ENCODE measurements around the gene ABI1. TPM values are rescaled to one million over a fixed set of nuclear protein-coding genes. Genes with fewer than 3 reads are reported as not detected.
"Not testable (repeated sequence)": the region's sequence is repeated elsewhere in the genome, so short reads cannot be mapped to it uniquely, and the experiment has no call there.

ABI1 gene
- total RNA-seq, 2 experiments from 2014 or later: 34.0 to 35.1 TPM

DNA sequence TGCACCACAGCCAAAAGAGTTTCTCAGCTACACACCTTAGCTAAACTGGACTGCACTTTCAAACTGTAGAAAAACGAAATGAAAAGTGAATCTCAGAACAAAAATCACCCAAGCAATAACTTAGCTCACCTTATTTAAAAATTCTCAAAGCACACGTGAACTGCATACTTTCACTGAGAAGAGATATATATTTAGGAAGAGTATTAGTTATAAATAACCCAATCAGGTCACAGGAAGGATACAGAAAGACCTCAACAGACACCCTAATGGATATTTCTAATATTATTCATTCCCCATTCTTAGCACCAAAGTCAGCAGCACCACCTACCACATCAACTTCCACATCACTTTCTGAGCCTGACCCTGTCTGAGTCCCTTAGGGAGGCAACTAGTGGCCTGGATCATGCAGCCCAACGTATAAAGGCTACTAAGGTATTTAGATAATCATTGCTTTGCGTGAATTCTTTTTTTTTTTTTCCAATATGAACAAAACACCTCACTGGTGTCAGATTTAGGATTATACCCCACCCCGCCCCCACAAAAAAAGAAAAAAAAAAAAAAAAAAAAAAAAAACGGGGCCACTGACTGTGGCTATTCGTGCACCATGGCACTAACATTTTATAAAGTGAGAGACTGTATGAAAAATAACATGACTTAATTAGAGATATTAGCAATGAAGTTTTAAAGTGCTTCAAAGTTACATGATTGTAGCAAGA is 2.6 kb downstream of the ABI1 start:
- CTCF ChIA-PET: no interaction called here
- POLR2A ChIA-PET: interaction anchor here (0.6 kb wide), 1 partner anchor 100 kb away, joined by 4 read pairs; no protein-coding TSS in a partner anchor

DNA sequence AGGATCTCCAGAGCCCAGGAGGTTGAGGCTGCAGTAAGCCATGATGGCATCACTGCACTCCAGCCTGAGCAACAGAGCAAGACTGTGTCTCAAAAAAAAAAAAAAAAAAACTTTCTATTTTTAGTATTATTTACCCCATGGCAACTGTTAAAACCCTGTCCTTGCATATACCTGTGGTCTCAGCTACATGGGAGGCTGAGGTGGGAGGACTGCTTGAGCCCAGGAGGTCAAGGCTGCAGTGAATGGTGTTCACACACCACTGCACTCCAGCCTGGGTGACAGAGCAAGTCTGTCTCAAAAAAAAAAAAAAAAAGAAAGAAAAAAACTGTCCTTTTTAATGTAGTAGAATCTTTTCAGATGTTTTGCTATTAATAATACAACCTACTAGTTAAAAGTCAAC is 3.2 kb downstream of the ABI1 start:
- POLR2A ChIA-PET: interaction anchor here (0.6 kb wide), 1 partner anchor 99 kb away, joined by 4 read pairs; no protein-coding TSS in a partner anchor
- CTCF ChIA-PET: not testable (repeated sequence)

DNA sequence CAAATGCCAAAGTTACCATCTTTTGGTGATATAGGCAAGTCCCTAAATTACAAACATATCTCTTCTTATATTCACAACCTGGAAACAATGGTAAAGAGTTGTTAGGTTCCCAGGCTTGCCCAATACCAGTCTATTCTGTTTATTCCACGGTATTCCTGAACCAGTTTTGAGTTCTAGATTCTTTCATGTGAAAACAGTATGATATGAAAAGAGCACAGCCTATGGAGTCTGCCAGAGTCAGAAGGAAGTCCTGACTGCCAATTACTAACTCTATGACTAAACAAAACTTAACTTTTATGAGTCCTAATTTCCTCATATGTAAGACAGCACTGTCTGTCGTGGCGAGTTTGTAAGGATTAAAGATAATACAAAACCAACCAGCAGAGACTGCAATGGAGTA is 5.6 kb downstream of the ABI1 start:
- ChIA-PET POLR2A (no interaction called here), CTCF (interaction anchor here (0.6 kb wide), 1 partner anchor 129 kb away, joined by 3 read pairs; no protein-coding TSS in a partner anchor)

DNA sequence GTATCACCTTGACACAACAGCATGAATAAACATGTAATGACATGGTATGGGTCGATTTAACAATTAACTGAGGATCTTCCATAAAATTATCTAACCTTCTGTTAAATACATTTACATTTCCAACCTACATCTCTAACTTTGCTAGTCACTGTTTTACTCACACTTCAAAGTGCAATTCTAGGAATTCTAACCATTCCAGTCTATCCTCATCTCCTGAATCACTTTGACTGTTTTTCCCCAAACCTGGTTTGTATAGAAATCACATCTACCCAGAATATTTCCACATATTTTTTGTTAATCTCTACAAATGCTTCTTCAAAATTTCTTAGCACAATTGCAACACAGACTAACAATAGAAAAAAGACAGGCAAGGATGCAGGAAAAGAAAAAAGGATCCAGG is 6.2 kb downstream of the ABI1 start:
- CTCF ChIA-PET: no interaction called here

DNA sequence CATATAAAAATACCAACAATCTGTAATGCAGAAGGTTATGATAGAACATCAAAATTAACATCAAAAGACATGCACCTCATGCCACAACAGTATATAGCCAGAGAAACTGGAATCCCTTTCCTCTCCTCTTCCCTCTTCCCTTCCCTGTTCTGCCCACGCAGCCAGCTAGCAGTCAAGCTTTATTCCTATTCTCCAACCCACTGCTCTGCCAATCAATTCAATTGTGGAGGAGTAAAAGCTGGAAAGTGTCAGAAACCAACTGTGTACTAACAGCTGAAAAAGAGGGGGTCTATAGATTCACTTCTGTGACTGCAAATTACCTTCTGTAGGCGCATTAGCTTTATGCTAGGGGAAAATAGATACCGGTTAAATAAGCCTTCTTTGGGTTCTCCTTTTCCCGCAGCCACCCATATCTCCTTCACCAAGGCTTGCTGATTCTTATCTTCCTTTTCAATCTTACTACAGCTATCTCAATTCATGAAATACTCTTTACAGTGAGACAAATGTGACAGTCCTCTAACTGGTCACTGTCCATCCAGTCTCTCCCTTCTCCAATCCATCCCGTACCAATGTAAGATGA is 16.3 kb downstream of the ABI1 start:
- ChIA-PET CTCF (no interaction called here), POLR2A (no interaction called here)

More for the DNA sequence above, 6.2 kb downstream of the ABI1 start:
- POLR2A ChIA-PET: no interaction called here

DNA sequence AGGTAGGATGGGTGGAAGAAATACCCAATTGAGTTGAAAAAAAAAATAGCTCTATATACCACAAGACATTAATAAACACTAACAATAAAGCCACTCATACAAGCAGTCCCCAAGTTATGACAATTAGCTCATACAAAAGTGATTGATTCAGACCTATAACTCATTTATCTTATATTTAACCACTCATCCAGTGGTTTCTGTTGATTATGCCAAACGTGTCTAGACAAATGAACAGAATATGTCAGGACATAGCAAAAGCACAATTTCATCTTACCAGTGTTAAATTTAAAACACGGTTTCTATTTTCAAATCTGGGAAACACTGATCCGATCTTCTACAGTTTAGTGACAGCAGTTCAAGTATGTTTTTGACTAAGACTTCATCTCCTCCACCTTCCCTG is 17.0 kb downstream of the ABI1 start:
- POLR2A ChIA-PET: no interaction called here
- CTCF ChIA-PET: interaction anchor here (1.0 kb wide), 1 partner anchor 54 kb away, joined by 3 read pairs; no protein-coding TSS in a partner anchor

DNA sequence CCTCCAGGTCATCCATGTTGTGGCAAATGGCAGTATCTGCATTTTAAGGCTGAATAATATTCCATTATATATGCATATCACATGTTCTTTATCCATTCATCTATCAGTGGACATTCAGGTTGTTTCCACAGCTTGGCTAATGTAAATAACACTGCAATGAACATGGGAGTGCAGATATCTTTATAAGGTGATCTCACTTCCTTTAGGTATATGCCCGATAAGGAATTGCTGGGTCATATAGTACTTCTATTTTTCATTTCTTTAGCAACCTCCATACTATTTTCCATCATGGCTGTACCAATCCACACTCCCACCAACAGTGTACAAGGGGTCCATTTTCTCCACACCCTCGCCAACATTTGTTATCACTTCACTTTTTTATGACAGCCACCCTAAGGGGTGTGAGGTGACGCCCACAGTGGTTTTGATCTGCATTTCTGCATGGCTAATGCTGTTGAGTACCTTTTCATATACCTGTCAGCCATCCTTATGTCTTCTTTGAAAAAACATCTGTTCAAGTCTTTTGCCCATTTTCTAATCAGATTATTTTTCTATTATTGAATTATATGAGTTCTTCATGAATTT is 18.9 kb downstream of the ABI1 start:
- ChIA-PET POLR2A (interaction anchor here (0.5 kb wide), 1 partner anchor 36 kb away, joined by 4 read pairs; no protein-coding TSS in a partner anchor), CTCF (interaction anchor here (0.9 kb wide), 1 partner anchor 116 kb away, joined by 3 read pairs; no protein-coding TSS in a partner anchor)

DNA sequence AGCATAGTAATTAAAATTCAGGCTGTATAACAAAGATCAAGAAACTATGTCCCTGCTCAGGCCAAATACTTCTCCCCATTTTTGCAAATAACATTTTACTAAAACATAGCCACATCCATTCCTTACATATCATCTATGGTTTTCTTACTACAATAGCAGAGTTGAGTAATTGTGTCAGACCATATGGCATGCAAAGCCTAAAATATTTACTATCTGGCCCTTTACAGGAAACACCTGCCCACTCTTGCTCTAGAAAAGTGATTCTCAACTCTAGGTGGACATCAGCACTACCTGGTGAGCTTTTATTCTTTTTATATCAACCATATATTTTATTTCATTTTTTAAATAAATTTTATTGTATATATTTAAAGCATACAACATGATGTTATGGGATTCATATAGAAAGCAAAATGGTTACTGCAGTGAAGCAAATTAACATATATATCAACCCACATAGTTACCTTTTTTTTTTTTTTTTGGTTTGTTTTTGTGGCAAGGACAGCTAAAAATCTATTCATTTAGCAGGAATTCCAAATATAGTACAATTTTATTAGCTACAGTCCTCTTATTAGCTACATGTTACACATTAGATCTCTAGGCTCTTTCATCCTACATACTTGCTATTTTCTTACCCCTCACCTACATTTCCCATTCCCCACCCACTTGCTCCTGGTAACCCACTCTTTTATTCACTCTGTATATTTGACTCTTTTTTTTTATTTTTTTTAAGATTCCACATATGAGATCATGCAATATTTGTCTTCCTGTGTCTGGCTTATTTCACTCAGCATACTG is 19.6 kb downstream of the ABI1 start:
- CTCF ChIA-PET: interaction anchor here (0.9 kb wide), 1 partner anchor 115 kb away, joined by 3 read pairs; no protein-coding TSS in a partner anchor
- POLR2A ChIA-PET: interaction anchor here (0.5 kb wide), 1 partner anchor 35 kb away, joined by 4 read pairs; no protein-coding TSS in a partner anchor

DNA sequence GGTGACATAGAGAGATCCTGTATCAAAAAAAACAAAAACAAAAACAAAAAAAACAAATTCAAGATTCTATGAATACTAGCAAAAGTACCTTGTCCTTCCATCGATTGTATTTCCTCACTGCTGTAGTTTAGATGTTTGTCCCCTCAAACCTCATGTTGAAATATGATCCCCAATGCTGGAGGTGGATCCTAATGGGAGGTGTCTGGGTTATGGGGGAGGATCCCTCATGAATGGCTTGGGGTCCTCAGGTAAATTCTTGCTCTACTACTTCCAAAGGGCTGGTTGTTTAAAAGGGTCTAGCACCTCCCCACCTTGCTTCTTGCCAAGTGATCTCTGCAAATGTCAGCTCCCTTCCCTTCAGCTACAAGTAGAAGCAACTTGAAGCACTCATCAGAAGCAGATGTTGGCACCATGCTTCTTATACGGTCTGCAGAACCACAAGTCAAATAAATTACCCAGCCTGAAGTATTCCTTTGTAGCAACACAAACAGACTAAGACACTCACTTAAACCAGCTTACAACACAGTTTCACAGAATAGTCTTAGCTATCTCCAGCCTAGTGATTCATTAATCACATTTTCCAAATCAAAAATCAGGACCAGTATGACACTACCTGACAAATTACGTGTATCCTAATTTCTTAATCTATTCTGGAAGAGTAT is 20.7 kb downstream of the ABI1 start:
- POLR2A ChIA-PET: no interaction called here

DNA sequence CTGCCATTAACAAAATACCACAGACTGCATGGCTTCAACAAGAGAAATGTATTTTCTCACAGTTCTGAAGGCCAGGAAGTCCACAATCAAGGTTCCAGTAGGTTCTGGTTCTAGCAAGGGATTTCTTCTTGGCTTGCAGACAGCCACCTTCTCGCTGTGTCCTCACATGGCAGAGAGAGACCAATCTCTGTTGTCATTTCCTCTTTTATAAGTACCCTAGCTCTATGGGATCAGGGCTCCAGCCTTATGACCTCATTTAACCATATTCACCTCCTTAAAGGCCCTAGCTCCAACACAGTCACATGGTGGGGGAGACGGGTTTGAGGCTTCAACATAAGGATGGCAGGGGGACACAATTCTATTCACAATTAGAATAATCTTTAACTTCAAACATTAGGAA is 23.6 kb downstream of the ABI1 start:
- CTCF ChIA-PET: no interaction called here
- POLR2A ChIA-PET: no interaction called here

More for the DNA sequence above, 20.7 kb downstream of the ABI1 start:
- CTCF ChIA-PET: no interaction called here

DNA sequence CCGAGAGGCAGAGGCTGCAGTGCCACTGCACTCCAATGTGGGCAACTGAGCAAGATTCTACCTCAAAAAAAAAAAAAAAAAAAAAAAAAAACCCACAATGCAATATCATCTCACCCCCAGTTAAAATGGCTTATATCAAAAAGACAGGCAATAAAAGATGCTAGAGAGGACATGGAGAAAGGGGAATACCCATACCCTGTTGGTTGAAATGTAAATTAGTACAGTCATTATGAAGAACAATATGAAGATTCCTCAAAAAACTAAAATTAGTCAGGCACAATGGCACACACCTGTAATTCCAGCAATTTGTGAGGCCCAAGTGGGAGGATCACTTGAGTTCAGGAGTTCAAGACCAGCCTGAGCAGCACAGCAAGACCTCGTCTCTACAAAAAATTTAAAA is 25.7 kb downstream of the ABI1 start:
- ChIA-PET CTCF (no interaction called here), POLR2A (no interaction called here)

DNA sequence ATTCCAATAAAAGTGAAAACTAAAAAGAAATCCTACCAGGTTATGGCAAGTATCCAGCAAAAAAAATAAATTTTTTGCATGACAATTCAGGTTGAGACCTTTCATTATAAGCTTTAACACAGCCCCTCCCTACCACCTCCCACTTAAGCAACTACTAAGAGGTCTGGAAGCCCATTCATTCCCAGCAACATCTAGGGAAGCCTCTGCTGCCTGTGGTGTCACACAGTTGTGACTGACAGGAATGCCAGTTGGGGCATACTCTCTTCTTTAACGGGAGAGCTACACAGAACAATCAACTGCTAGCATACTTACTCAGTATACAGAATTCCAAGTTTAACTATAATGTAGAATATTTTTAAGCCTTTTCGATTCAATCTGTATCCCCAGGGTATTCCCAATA is 27.8 kb downstream of the ABI1 start:
- CTCF ChIA-PET: interaction anchor here (0.5 kb wide), 1 partner anchor 33 kb away, joined by 3 read pairs; no protein-coding TSS in a partner anchor
- POLR2A ChIA-PET: no interaction called here

DNA sequence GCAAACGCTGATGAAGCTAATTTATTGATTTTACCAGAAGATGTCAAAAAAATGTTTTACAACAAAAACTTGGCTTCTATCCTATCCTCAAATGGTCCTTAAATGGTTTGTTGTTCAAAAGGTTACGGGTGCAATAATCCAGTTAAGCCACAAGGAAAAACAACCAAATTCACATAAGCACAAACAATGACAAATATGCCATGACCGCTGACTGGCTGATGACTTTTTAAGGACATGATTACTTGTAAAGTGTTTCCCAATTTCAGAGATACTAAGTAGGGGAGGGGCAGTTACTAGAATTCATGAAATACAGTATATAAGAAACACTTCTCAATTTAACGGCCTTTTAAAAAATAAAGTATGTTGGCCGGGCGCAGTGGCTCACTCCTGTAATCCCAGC is 28.8 kb downstream of the ABI1 start:
- POLR2A ChIA-PET: no interaction called here
- CTCF ChIA-PET: no interaction called here

DNA sequence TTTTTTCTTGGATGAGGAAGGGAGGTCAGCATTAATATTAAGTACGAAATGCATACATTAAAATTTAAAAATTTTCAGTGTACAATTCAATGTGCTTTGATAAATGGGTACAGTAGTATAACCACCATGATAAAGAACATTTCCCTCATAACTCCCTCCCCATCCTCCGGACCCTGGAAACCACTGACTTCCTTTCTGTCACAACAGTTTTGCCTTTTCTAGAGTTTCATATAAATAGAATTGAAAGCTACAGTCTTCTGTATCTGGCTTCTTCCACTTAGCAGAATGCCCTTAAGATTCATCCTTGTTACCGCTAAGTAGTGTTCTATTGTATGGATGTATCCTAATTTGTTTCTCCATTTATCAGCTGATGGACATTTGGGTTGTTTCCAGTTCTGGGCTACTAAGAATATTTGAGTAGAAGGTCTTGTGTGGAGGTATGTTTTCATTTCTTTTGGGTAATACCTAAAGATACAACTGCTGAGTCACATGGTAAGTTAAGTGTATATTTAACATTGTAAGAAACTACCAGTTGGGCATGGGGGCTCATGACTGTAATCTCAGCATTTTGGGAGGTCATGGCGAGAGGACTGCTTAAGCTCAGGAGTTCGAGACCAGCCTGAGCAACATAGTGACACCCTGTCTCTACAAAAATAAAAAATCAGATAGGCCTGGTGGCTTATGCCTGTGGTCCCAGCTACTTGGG is 30.8 kb downstream of the ABI1 start:
- POLR2A ChIA-PET: no interaction called here
- CTCF ChIA-PET: no interaction called here

DNA sequence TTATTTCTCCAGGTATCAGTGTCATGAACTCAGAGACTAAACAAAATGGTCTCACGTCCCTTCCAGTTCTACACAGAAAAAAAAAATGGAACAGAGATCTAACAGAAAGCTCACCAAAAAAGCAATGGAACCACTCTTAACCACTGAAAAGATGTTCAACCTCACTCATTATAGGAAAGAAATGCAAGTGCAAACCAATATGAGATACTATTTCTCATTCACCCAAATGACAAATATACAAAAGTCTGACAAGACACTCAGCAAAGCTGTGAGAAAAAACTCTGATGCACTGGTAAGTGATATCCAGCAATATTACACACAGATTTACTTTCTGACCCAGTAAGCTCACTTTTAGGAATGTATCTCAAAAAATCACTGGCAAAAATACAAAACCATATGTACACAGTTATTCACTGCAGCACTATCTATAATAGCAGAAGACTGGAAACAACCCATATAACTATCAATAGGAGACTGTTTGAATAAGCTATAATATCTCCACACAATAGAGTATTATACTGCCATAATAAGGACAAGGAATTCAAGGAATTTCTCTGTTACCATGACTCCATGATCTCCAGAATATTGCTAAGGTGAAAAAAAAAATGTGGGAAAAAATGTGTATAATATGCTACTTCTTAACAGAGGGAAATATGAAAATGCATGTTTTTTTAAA is 36.6 kb downstream of the ABI1 start:
- POLR2A ChIA-PET: interaction anchor here (0.7 kb wide), 1 partner anchor 56 kb away, joined by 3 read pairs; no protein-coding TSS in a partner anchor
- CTCF ChIA-PET: no interaction called here

DNA sequence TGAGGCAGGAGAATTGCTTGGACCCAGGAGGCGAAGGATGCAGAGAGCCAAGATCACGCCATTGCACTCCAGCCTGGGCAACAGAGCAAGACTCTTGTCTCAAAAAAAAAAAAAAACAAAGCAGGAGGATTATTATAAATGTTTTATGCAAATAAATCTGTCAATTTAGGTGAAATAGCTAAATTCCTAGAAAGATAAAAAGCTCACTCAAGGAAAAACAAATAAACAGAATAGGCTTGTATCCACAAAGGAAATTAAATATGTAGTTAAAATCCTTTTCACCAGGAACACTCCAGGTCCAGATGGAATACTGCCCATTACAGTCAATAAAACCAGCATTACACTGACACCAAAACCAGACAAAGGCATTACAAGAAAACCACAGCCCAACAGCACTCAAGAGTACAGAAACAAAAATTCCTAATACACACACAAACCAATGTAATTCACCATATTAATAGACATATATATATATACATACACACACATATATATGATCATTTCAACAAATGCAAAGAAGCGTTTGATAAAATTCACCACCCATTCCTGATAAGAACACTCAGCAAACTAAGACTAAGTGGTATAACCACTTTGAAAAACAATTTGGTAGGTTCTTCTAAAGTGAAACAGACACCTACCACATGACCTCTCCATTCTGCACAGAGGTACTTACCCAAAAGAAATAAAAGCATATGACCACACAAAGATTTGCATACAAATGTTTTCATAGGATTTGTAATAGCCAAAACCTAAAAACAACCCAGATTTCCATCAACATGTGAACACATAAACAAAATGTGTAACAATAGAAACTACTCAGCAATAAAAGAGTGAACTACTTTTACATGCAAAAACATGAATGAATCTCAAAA is 38.8 kb downstream of the ABI1 start:
- ChIA-PET POLR2A (no interaction called here), CTCF (no interaction called here)

DNA sequence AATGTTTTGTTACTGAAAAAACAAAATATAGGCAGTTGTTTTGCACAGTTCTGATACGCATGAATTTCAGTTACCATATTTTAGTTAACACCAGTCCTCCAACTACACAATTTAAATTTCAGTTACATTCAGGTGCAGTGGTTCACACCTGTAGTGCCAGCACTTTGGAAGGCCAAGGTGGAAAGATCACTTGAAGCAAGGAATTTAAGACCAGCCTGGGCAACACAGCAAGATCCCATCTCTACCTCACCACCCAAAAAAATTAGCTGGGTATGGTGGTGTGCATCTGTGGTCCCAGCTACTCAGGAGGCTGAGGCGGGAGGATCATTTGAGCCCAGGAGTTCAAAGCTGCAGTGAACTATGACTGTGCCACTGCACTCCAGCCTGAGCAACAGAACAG is 45.3 kb downstream of the ABI1 start:
- CTCF ChIA-PET: no interaction called here

More for the DNA sequence above, 45.3 kb downstream of the ABI1 start:
- POLR2A ChIA-PET: no interaction called here

Measured in activated CD8-positive, alpha-beta memory T cell treated with anti-CD3 and anti-CD28 coated beads for 36 hours (primary cell).